GM21423 (cell line): ENCODE results near the gene PIK3AP1.
"Not testable (repeated sequence)": the region's sequence is repeated elsewhere in the genome, so short reads cannot be mapped to it uniquely, and the experiment has no call there.

Source experiments
- ATAC-seq: cut with Tn5 transposase; IDR thresholded peaks from one replicate; pipeline ENCODE4 v1.9.1; 2021; ENCODE audit warnings: mild to moderate bottlenecking, moderate library complexity; ENCODE audit not compliant: unreplicated experiment

Gene PIK3AP1

DNA sequence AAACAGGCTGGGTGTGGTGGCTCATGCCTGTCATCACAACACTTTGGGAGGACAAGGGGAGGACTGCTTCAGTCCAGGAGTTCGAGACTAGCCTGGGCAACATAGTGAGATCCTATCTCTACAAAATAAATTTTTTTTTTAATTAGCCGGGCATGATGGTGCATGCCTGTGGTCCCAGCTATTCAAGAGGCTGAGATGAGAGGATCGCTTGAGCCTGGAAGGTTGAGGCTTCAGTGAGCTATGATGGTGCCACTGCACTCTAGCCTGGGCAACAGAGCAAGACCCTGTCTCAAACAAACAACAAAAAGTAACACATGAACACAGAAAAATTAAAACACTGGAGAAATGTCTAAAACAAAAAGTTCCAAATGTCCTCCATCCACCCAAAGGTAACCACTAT, 22.9 kb downstream of the PIK3AP1 start:
- no peak for ATAC-seq

DNA sequence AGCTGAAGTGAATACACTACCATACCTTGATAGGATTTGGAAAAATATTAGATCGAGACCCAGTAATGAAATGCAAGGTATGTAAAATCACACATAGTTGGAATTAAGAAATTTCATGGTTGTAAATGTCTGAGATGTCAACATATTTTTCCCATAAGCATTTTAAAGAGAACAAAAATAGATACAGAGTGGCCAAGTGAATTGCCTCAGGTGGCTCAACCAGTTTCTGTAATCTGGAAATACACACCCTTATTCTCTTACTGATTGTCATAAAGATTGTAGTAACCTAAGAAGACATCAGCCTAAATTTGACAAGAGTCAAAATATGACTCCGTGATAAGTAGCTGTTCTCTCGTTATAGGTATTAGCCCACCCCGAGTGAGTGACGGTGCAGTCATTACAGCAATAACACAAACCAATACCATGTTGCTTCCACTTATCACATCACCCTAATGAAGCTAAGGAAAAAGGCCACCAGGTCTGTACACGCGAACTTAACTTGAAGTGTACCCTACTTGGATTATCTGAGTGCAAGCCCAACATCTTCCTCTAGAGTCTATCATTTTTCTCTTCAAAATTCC, 23.4 kb downstream of the PIK3AP1 start:
- ATAC-seq: no peak

DNA sequence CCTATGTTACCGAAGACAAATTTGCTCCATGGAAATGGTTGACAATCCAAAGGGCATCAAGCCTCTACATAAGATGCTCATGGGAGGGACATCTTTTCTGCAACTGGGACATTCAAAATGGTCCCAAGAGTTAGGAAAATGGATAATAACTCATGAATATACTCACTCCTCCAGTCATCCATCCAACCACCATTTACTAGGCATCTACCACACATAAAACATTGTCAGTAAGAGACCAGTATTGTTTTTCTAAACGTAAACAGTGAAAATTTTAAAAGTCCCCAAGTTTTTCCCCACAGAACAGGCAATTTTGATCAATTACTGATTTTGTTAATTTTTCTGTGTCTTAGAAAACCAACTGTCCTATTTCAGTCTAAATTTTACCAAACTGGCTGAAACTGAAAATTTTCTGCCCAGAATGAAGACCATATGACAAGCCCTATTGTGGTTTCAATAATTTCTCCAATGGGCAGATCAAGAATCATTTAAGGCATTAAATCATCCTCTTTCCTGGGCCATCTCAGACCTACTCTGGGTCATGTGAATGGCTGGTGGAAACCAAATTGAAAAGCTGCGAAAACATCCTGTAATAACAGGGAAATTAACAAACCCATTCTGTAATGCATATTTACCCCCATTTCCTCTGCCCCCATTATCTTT, 24.2 kb downstream of the PIK3AP1 start:
- no peak for ATAC-seq

DNA sequence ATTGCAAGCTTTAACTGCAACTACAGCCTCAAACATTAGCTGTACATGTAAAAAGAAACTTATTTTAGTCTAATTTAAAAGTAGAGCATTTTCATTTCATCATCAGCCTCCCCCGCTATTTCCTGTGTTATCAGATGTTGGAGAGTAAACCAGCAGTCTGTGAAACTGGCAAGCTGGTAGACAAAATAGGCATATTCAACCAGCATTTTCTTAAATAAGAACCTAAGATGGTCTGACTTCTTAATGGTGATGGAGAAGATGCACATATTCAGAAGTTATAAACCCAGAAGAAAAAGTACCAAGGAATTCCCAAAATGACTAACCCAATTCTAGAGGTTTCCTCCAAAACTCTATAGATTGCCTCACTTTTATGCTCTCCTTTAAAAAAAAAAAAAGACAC, 24.9 kb downstream of the PIK3AP1 start:
- no peak for ATAC-seq

DNA sequence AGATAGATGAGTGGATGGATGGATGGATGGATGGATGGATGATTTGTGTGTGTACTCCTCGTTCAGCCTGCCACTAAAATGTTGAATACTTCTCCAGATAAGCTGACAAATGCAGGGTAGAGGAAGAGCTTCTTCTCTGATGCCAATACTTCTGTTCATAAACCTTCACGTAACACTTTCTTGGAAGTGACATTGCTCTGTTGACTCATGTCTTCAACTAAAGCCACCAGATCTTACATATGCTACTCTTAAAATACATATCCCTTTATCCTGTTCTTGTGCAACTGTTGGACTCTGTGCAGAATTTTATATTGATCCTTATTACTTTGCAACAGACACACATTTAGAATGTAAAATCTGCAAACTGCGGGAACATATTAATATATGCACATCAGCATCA, 26.9 kb downstream of the PIK3AP1 start:
- no peak for ATAC-seq

DNA sequence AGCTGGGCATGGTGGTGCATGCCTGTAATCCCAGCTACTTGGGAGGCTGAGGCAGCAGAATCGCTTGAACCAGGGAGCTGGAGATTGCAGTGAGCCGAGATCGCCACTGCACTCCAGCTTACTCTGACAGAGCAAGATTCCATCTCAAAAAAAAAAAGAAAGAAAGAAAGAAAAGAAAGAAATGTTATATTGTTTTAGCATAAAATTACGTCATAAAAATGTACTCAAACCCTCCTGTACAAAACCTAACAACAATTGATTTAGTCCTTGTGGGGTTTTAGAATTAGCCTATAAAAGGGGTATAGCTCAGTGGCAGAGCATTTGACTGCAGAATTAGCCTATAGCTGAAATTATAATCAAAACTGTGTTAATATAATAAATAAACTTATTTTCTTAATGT, 27.9 kb downstream of the PIK3AP1 start:
- ATAC-seq: no peak

DNA sequence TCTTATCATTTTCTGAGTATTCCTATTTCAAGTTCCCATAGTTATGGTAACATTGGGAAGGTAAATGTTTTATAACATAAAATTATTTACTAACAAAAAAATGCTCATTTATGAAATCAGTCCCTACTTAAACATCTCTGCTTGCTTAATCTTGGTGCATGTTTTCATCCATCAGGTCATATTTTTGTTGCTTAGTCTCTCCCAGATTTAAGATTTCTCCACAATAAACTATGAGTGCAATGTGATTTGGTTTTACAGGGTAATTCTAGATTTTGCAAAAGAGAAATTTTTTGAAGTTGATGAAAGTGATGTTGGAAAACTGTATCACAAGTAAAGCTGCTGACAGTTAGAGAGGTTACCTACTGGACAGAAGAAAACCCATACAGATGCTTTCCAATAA, 28.6 kb downstream of the PIK3AP1 start:
- no peak for ATAC-seq

DNA sequence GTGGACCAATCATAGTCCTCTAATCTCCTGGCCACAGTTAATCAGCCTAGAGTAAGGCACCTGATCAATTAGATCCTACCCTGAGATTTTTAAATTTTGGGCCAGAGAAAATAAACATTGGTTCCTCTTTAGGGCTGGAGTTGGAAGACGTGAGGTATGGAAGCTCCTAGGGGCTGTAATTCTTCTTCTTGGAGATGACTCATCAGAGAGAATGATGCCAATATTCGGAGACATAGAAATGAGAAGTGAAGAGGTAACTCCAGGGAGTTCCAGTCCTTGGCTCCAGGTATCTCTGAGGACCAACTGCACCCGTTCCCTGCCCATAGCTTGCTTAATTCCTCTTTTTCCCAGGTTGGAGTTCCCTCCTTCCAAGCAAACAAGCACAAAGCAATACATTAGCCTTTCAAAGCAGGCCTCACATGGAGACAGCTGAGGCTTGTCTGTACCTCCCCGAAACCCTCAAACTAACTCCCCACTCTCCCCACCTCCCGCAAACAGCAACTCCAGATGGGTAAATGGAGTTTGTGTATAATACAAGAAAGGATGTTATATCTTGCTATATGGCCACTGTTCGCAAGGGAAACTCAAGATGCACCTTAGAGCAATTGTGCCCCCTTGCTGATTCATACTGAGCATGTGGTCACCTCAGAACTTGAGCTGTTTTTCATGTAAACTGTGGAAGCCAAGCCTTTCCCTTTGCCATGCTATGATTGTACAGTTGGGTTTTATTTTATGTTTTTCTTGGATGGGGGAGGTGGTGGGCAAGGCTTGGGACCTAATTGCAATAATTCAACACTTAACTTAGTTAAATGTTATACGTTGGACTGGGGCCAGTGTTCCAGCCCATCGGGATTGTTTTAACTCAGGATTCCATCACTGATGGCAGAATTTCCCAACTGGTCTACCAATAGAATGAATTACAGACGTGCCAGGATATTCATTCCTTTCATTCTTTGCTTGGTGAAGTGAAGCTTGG, 29.3 kb downstream of the PIK3AP1 start:
- no peak for ATAC-seq

DNA sequence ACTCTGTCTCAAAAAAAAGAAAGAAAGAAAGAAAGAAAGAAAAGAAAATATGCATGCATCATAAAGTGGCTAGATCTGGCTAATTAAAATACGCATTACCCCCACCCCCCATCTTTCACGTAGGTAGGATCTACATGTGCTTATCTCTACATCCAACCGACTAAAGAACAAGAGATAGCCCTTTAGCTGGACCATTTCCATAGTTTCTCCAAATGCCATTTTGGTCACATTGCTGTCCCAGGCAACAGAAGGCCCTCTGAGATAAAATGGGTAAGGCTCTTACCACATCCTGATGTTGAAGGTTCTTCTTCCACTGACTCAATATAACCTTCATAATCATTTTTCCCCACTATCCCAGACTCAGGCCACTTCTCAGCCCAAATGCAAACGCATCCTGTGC, 31.5 kb downstream of the PIK3AP1 start:
- no peak for ATAC-seq

DNA sequence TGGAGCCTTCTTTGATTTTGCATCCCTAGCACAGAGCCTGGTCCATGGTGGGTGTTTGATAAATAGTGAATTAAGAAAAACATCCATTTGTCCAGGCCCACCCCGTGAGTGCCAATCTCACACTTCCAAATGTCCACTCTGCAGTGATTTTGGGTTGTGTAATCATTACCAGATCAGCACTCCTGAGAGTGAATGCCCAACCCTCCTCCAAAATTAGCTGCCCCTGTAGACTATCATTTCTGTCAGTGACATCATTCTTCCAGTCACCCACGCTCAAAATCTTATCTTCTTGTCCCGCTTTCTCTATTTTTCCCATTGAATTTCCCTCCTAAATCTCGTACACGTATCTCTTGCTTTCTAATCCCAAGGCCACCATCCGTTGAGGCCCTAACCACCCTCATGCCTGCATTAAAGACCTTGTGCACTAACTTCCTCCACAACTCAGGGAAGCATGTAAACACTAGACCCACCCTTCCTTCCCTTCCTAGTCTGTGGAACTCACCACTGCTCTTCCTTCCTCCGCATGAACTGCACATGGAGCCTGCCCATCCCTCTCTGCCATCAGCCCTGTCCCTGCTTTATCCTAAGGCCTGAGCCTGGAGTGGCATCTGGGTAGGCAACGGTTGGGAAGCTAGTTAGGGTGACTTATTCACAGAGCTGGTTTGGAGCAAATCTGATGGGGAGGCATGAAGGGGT, 32.8 kb downstream of the PIK3AP1 start:
- no peak for ATAC-seq

DNA sequence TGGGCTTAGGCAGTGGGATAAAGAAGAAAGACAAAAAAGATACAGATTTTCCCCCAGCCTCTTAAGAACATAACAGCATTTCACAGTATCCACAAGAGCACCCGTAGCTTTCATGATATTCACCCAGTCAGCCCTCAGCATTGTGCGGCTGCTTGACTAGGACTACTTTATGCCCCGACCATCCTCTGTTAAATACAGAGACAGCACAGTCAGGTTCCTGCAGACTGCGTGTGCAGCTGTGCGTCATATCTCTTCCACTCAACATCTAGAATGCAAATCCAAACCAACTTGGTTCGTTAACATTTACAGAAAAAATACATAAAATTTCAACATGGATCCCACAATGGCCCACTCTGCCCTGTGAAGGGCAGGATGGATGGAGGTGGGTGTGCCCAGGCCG, 33.8 kb downstream of the PIK3AP1 start:
- ATAC-seq: no peak

DNA sequence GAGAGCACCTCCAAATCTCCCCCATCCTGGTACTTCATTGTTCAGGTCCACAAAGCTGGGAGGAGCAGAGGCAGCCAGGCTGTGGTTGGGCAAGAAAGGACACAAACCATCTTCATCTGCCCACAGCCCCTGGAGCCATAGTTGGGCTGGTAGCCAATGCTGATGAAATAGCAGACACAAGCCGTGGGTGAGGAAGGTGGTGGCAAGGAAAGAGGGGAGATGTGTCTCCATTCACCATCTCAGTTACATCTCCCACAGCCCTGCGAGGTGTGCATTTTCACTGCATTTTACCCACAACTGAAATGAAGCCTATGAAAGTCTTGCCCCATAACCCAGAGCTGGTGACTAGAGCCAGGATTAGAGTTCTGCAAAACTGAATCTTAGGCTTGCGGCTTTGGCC, 35.0 kb downstream of the PIK3AP1 start:
- ATAC-seq: no peak

DNA sequence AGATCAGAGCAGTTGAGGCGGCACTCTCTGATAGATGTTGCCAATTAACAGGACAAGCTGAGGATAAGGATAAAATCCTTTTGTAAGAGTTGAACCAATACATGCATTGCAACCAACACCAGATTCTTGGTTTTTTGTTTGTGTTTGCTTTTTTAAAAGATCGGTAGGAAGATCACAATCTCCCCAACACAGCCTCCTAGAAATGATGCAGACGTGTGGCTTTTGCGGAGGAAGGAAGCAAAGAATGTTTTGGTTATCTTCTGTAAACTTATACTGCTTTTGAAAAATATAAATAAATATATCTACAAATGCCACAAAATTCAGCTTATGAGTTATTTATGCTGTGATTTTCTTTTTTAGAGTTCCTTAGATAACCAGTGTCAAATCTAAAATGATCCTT, 35.5 kb downstream of the PIK3AP1 start:
- no peak for ATAC-seq

DNA sequence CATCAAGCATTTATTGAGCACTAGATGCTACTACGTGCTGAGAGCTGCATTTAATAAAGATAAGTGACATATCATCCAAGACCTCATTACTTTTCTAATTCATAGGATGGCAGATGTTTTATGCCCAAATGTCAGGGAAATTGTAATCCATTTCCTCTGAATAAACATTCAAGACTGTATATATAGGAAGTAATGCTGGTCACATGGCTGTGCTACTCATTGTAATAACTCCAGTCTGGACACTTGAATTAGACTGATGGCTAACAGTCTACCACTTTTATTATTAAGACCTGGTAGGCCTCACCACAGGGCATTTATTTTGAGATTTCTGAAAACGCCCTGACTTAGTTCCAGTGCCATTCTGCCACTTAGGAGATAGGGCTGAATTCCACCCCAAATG, 36.6 kb downstream of the PIK3AP1 start:
- ATAC-seq: no peak

DNA sequence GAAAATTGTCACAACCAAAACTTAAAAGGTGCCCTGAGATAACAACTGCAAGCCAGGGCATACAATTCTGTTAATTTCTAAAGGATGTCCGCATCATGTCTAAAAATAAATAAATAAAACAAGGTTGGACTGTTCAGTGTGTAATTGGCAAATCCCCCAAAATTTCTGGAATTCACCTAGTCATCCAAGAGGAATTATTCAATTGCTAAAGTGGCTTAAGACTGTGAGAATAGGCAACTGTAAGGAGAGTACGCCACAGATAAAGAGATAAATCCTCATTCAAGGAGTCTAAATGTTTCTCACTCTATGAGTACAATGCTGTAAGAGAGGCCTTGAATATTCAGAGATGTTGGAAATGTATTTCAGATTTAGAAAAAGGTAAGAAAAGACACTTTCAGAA, 37.2 kb downstream of the PIK3AP1 start:
- ATAC-seq: no peak

DNA sequence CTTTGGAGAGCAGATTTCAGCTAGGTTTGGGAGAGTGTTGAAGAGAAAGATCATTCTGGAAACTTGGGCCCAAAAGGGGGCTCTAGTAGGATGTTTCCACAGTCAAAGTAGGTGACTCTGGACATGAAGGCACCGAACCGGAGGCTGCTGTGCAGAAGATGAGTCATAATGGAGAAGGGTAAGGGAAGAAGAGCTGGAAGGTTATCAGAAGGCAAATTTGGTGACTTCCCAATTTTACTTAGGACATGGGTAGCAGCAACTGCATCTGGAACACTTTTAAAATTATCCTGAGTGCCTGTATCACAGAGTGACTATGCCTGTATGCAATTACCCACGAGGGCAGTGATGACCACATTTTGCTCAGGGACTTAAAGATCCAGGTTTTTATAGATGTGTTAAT, 38.8 kb downstream of the PIK3AP1 start:
- no peak for ATAC-seq

DNA sequence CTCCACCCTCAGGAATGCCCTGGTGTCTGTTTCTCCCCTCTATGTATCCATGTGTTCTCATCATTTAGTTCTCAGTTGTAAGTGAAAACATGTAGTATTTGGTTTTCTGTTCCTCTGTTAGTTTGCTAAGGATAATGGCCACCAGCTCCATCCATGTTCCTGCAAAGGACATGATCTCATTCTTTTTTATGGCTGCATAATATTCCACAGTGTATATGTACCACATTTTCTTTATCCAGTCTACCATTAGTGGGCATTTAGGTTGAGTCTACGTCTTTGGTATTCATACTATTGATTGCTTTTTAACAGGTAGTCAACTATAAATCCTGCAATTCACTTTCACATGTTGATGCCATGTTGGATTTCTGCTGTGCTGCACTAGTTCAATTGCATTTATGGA, 39.9 kb downstream of the PIK3AP1 start:
- not testable (repeated sequence) for ATAC-seq

DNA sequence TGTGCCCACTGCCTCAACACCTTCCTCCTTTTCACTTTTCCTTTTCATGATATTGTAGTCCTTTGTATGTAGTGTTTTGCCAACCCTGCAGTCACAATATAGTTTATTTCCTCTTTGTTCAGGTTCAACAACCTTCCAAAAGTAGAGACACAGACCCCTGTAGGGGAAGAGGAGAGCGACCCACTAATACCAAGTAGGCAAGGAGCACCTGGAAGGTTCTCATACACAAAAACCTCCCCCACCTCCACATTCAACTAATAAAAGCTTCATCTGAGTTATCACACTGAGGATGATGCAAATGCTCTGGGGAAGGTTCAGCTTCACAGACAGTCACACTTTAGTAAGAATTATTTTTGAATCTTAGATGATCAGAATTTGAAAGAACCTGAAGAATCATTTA, 41.6 kb downstream of the PIK3AP1 start:
- no peak for ATAC-seq

DNA sequence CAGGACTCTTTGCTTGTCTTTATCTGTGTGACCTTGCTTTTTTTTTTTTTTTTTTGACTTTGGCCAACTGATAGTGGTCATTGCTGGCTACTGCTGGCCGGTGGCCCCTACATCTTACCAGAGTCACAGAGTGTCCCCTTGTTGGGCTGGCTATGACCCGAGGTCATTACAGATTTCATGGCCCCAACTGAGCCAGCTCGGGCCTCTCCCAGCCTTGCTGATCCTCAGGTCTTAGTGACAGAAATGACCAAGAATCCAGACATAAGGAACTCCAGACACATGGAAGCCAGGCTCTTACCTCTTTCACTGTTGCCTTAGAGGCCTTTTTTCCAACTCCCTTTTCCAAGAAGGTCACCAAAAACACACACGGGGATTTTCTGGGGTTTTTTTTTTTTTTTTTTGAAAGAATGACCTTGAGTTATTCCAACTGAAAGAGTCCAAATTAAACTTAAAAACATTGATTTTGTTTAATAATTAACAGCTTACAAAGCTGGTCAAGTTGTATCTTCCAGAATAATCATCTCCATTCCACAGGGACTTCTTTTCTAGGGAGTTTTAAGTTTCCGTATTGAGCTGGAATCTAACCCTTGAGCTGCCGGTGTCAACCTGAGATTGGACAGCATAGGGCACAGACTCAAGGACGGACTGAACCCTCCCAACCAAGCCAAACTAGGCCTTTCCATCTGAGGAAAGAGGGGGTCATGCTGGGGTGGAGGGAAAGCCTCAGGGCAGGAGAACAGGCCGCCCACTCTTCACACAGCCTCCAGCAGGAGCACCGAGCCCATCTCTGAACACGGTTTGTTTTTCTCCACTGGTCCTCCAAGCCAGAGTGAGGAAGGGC, 43.8 kb downstream of the PIK3AP1 start:
- no peak for ATAC-seq

DNA sequence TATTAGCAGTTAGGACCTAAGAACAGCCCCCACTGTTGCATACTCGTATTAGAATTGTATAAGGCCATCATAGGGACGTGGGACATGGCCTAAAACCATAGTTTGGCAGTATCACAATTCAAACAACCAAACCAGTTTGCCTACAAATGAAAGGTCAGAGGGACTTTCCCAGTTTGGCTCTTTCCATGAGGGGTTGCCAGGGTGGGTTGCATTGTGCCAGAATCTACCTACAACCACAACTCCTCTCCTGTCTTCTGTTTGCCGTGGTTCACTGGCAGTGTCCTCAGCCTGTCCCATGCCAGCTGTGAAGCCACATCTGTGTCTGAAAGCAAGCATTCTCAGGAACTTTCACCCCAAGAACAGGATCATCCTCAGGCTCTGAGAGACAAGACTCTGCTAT, 44.5 kb downstream of the PIK3AP1 start:
- no peak for ATAC-seq
